KMS-11 (cell line): ENCODE measurements around the gene NEDD4L.

ENCODE experiments used
- H2AFZ ChIP-seq: fragments of 200-600 bp; sonication (generic); 2 replicates; pipeline ENCODE4 v1.6.1; 2016; ENCODE audit warnings: antibody characterized with exemption, mixed run types, low read depth
- H3K27ac ChIP-seq: fragments of 200-600 bp; sonication (generic); 2 replicates; pipeline ENCODE4 v1.6.1; 2016; ENCODE audit warnings: mild to moderate bottlenecking, mixed run types
- H3K27me3 ChIP-seq: fragments of 200-600 bp; sonication (generic); 2 replicates; pipeline ENCODE4 v1.6.1; 2017; ENCODE audit warnings: mild to moderate bottlenecking, low read depth, mixed run types, moderate library complexity; ENCODE audit not compliant: insufficient read depth
- H3K36me3 ChIP-seq: fragments of 200-600 bp; sonication (generic); 2 replicates; pipeline ENCODE4 v1.6.1; 2017; ENCODE audit warnings: mild to moderate bottlenecking, mixed run types; ENCODE audit not compliant: insufficient read depth
- H3K4me1 ChIP-seq: fragments of 200-600 bp; sonication (generic); 2 replicates; pipeline ENCODE4 v1.6.1; 2016; ENCODE audit warnings: mild to moderate bottlenecking, low read depth, mixed run types; ENCODE audit not compliant: poor library complexity, severe bottlenecking
- H3K4me2 ChIP-seq: fragments of 200-600 bp; sonication (generic); 2 replicates; pipeline ENCODE4 v1.7.0; 2016; ENCODE audit warnings: mild to moderate bottlenecking, mixed run types
- H3K4me3 ChIP-seq: fragments of 200-600 bp; sonication (generic); IDR thresholded peaks from 2 replicates; pipeline ENCODE4 v1.6.1; 2017; ENCODE audit warnings: low read depth, low read length, mixed read lengths; ENCODE audit not compliant: insufficient read depth
- H3K79me2 ChIP-seq: fragments of 200-600 bp; sonication (generic); 2 replicates; pipeline ENCODE4 v1.6.1; 2016; ENCODE audit warnings: low read depth, mixed run types; ENCODE audit not compliant: insufficient read depth
- H3K9ac ChIP-seq: fragments of 200-600 bp; sonication (generic); 2 replicates; pipeline ENCODE4 v1.6.1; 2016; ENCODE audit warnings: mild to moderate bottlenecking, mixed run types
- H4K20me1 ChIP-seq: fragments of 200-600 bp; sonication (generic); 2 replicates; pipeline ENCODE4 v1.6.1; 2016; ENCODE audit warnings: mild to moderate bottlenecking, mixed run types; ENCODE audit not compliant: insufficient read depth
- CTCF ChIP-seq: fragments of 200-600 bp; sonication (generic); conservative IDR thresholded peaks from 2 replicates; pipeline ENCODE4 v1.6.1; 2017; ENCODE audit warnings: low read depth, mild to moderate bottlenecking, antibody characterized with exemption, low read length, moderate library complexity, mixed read lengths

NEDD4L gene

GRCh38 chr18:58004317-58004716 is 39.7 kb upstream of the NEDD4L start:
- Histone ChIP-seq H3K4me3 (no peak overlapping the region), H3K27me3 (no peaks in the 10 kb centered on the region), H3K36me3 (no peaks in the 10 kb centered on the region), H3K4me1 (no peaks in the 10 kb centered on the region), H4K20me1 (no peaks in the 10 kb centered on the region), H3K79me2 (no peaks in the 10 kb centered on the region), H2AFZ (no peak overlapping the region), H3K9ac (no peak overlapping the region), H3K27ac (no peak overlapping the region), H3K4me2 (no peak overlapping the region)
- no peak for TF ChIP-seq CTCF

- TF ChIP-seq CTCF: no peak
- Histone ChIP-seq H4K20me1 (no peaks in the 10 kb centered on the region), H3K9ac (no peak overlapping the region), H3K4me3 (no peak overlapping the region), H3K4me2 (no peak overlapping the region), H3K27ac (no peak overlapping the region), H3K4me1 (no peaks in the 10 kb centered on the region), H3K27me3 (no peaks in the 10 kb centered on the region), H3K79me2 (no peaks in the 10 kb centered on the region), H3K36me3 (no peaks in the 10 kb centered on the region), H2AFZ (no peak overlapping the region)
Observed at GRCh38 chr18:58005011-58005410, 39.0 kb upstream of the NEDD4L start.

- Histone ChIP-seq H3K4me2 (no peak overlapping the region), H3K27ac (no peak overlapping the region), H3K36me3 (no peaks in the 10 kb centered on the region), H2AFZ (no peak overlapping the region), H3K27me3 (no peaks in the 10 kb centered on the region), H3K9ac (no peak overlapping the region), H4K20me1 (no peaks in the 10 kb centered on the region), H3K4me3 (no peak overlapping the region), H3K4me1 (no peaks in the 10 kb centered on the region), H3K79me2 (no peaks in the 10 kb centered on the region)
- TF ChIP-seq CTCF: no peak
Observed at GRCh38 chr18:58005885-58006523, 38.0 kb upstream of the NEDD4L start.

- no peak for TF ChIP-seq CTCF
- no peak overlapping the region for H3K4me3 ChIP-seq
- no peaks in the 10 kb centered on the region for H3K4me1 ChIP-seq
- no peak overlapping the region for H2AFZ ChIP-seq
- no peak overlapping the region for H3K9ac ChIP-seq
- no peaks in the 10 kb centered on the region for H3K27me3 ChIP-seq
- H4K20me1 ChIP-seq: no peaks in the 10 kb centered on the region
- no peaks in the 10 kb centered on the region for H3K79me2 ChIP-seq
- no peak overlapping the region for H3K4me2 ChIP-seq
- no peak overlapping the region for H3K27ac ChIP-seq
- H3K36me3 ChIP-seq: no peaks in the 10 kb centered on the region
Observed at GRCh38 chr18:58009166-58009565, 34.9 kb upstream of the NEDD4L start.
